Activated CD4-positive, alpha-beta T cell treated with anti-CD3 and anti-CD28 coated beads, Interleukin-2, Interleukin-6, amounts not matched to agents 100 ng/mL and 50 ng/mL, durations not matched to agents 16 hours and 8 hours (primary cell): Measurements from ENCODE around the gene EHF.

Source experiments
- DNase-seq: peaks from one replicate; pipeline ENCODE4 v3.0.0-alpha.2; 2020

The EHF gene

GRCh38 chr11:34603129-34604001, 17.5 kb upstream of the EHF start:
- DNase-seq = no peak

- no peak for DNase-seq
Observed at GRCh38 chr11:34604145-34604544, 16.7 kb upstream of the EHF start.

GRCh38 chr11:34604911-34605310, 16.0 kb upstream of the EHF start:
- no peak for DNase-seq

GRCh38 chr11:34605481-34606325, 15.2 kb upstream of the EHF start:
- DNase-seq = no peak

- peak; percentile 9 for DNase-seq
Observed at GRCh38 chr11:34606326-34607120, 14.4 kb upstream of the EHF start.

GRCh38 chr11:34609187-34609751, 11.6 kb upstream of the EHF start:
- no peak for DNase-seq

- DNase-seq = no peak
Observed at GRCh38 chr11:34609850-34610249, 11.0 kb upstream of the EHF start.

GRCh38 chr11:34610324-34611041, 10.4 kb upstream of the EHF start:
- DNase-seq = no peak

- DNase-seq = no peak
Observed at GRCh38 chr11:34613015-34613414, 7.9 kb upstream of the EHF start.

GRCh38 chr11:34613552-34614056, 7.3 kb upstream of the EHF start:
- DNase-seq = peak; percentile 35

GRCh38 chr11:34614344-34615104, 6.4 kb upstream of the EHF start:
- DNase-seq = peak; percentile 36

- DNase-seq = no peak
Observed at GRCh38 chr11:34616086-34616485, 4.8 kb upstream of the EHF start.

GRCh38 chr11:34616830-34617504, 3.9 kb upstream of the EHF start:
- DNase-seq = no peak

- no peak for DNase-seq
Observed at GRCh38 chr11:34618406-34618805, 2.5 kb upstream of the EHF start.

GRCh38 chr11:34619062-34619516, 1.8 kb upstream of the EHF start:
- DNase-seq = no peak

GRCh38 chr11:34620202-34620601, 691 bp upstream of the EHF start:
- no peak for DNase-seq

- DNase-seq = no peak
Observed at GRCh38 chr11:34621876-34622275, 983 bp downstream of the EHF start.

- DNase-seq = no peak
Observed at GRCh38 chr11:34623463-34623862, 2.6 kb downstream of the EHF start.

- peak; percentile 45 for DNase-seq
Observed at GRCh38 chr11:34624069-34624468, 3.2 kb downstream of the EHF start.

- no peak for DNase-seq
Observed at GRCh38 chr11:34625576-34625975, 4.7 kb downstream of the EHF start.
